Measurements from ENCODE around the gene PWWP2B. TPM values are rescaled to one million over a fixed set of nuclear protein-coding genes. Genes with fewer than 3 reads are reported as not detected.

The PWWP2B gene
- total and polyA plus RNA-seq, 10 of the 15 experiments (the other 5 are each of a cell fraction or from before 2014, with no cell fraction given) = 0.04 to 0.87 (median 0.35) TPM; not detected in 4

- no peak for TF ChIP-seq CREB1 (IDR thresholded peaks at IDR 0.05; ENCODE audit: low read depth)
- peak; percentile 82 for TF ChIP-seq GATAD2B (conservative IDR thresholded peaks at IDR 0.05; ENCODE audit: low read depth)
Measured at GRCh38 chr10:132452651-132453469, 55.9 kb downstream of the PWWP2B start (continued).

- intact Hi-C loops (cut with micrococcal nuclease; ENCODE audit: unreplicated experiment) (loop anchor here (1.0 to 5.0 kb wide), 2 partner anchors 56 to 230 kb away; partner anchors contain the start of gene PWWP2B), in situ Hi-C loops (cut with MboI) (loop anchor here (5.0 to 10.0 kb wide), 2 partner anchors 231 to 559 kb away; no protein-coding TSS in a partner anchor)
- DNase-seq (ENCODE audit: low read depth, low spot score) = no peak
- POLR2A ChIA-PET = no interaction called here
- H3K9me3 ChIP-seq (replicated peaks; ENCODE audit: control insufficient read depth, insufficient read depth, low read length) = no peaks in the 10 kb centered on the region
- peaks cover 7% of the 10 kb centered on the region; the same call in 1 of the 2 replicates for H3K4me1 ChIP-seq (ENCODE audit: control insufficient read depth, insufficient read depth, low read length)
- no peaks in the 10 kb centered on the region for H3K79me2 ChIP-seq (ENCODE audit: control insufficient read depth, insufficient read depth, low read length)
- no peaks in the 10 kb centered on the region for H3K27me3 ChIP-seq (replicated peaks in 1 of 2; ENCODE audit: control insufficient read depth in 2 of 2, insufficient read depth in 2 of 2, low read length in 1 of 2)
- H3K36me3 ChIP-seq (ENCODE audit: control insufficient read depth in 2 of 2, insufficient read depth in 2 of 2, low read length in 1 of 2) = no peaks in the 10 kb centered on the region
- no peak overlapping the region for H3K9ac ChIP-seq (ENCODE audit: control insufficient read depth, insufficient read depth, low read length)
- ATAC-seq = peak; percentile 34; the same call in 2 of the 3 replicates
- peak overlapping the region; percentile 78 for H2AFZ ChIP-seq (ENCODE audit: control insufficient read depth, low read depth, low read length)
- H3K4me2 ChIP-seq (ENCODE audit: control insufficient read depth, insufficient read depth) = peak overlapping the region; percentile 60; the same call in 1 of the 2 replicates
- RAD21 ChIA-PET (ENCODE audit: unreplicated experiment) = interaction anchor here (0.7 to 1.0 kb wide), 2 partner anchors 66 to 118 kb away, joined by 3 to 4 read pairs; no protein-coding TSS in a partner anchor
- no peak overlapping the region for H3K27ac ChIP-seq (ENCODE audit: control insufficient read depth, insufficient read depth)
- H4K20me1 ChIP-seq (ENCODE audit: control insufficient read depth, insufficient read depth) = no peaks in the 10 kb centered on the region
- SMC1A ChIA-PET (ENCODE audit: uncharacterized antibody, unreplicated experiment) = interaction anchor here (0.9 kb wide), 1 partner anchor 86 kb away, joined by 3 read pairs; no protein-coding TSS in a partner anchor
- no peak overlapping the region for H3K4me3 ChIP-seq
- no peak for FAIRE-seq
- 35% methylated on average over 7 of the region's 15 CpGs for WGBS (ENCODE audit: insufficient coverage, insufficient replicate concordance, low lambda C conversion rate, missing lambda C conversion rate)
- CTCF ChIA-PET = interaction anchor here (0.6 to 1.0 kb wide), 5 partner anchors 70 to 259 kb away, joined by 3 read pairs; no protein-coding TSS in a partner anchor
- no TSS peak for BruUV-seq (replicated peaks)
- TF ChIP-seq YBX1 (IDR thresholded peaks at IDR 0.05) (no peak), IKZF2 (IDR thresholded peaks at IDR 0.05) (no peak), STAT1 (conservative IDR thresholded peaks at IDR 0.05) (no peak), SIN3A (IDR thresholded peaks at IDR 0.05; ENCODE audit: low read depth, low read length) (no peak), RELA (IDR thresholded peaks at IDR 0.05; ENCODE audit: borderline replicate concordance, partially characterized antibody) (no peak), RCOR1 (conservative IDR thresholded peaks at IDR 0.05; ENCODE audit: low read depth, low read length) (no peak), HSF1 (IDR thresholded peaks at IDR 0.05; ENCODE audit: low read depth, low read length) (no peak), NFYA (IDR thresholded peaks at IDR 0.05; ENCODE audit: borderline replicate concordance, low read depth, low read length) (no peak), ZZZ3 (IDR thresholded peaks at IDR 0.05; ENCODE audit: control insufficient read depth, insufficient read length, low read depth) (no peak), FOXK2 (IDR thresholded peaks at IDR 0.05) (no peak), KLF5 (IDR thresholded peaks at IDR 0.05; ENCODE audit: partially characterized antibody) (no peak), PAX5 (IDR thresholded peaks at IDR 0.05; ENCODE audit: borderline replicate concordance, low read depth, low read length) (no peak), TCF3 (IDR thresholded peaks at IDR 0.05; ENCODE audit: borderline replicate concordance, insufficient read depth, low read depth, low read length) (no peak), GABPA (IDR thresholded peaks at IDR 0.05; ENCODE audit: low read depth) (no peak), IRF3 (IDR thresholded peaks at IDR 0.05) (no peak), EP300 (IDR thresholded peaks at IDR 0.05; ENCODE audit: borderline replicate concordance in 1 of 2, control insufficient read depth in 1 of 2, low read depth in 2 of 2, low read length in 2 of 2) (no peak), E2F4 (IDR thresholded peaks at IDR 0.05; ENCODE audit: low read depth, low read length) (no peak)
Measured at GRCh38 chr10:132453470-132453861, 56.5 kb downstream of the PWWP2B start.
